HCT116 (cell line): ENCODE measurements around the gene PRDM7. TPM values are rescaled to one million over a fixed set of nuclear protein-coding genes. Genes with fewer than 3 reads are reported as not detected.

Source experiments
- ATAC-seq: fragments of 200-7000 bp; cut with Tn5 transposase; 2 replicates; pipeline ENCODE4 v1.9.1; 2020; ENCODE audit warnings: mild to moderate bottlenecking, moderate library complexity
- Bru-seq: library from RNA; stranded (reverse); fragments of 400-500 nt; gene quantifications from one replicate; lab custom pipeline; 2021; lab: Mats Ljungman, UMichigan
- BruChase-seq, 2 experiments: library from RNA; stranded (reverse); fragments of 400-500 nt; gene quantifications; one replicate each; lab custom pipeline; 2021; lab: Mats Ljungman, UMichigan
- BruUV-seq: library from RNA; stranded (reverse); fragments of 400-500 nt; replicated peaks from 2 replicates; lab custom pipeline; 2021; lab: Mats Ljungman, UMichigan
- CTCF ChIA-PET: fragments of 300-600 bp; sonication (Branson Sonifier 250); formaldehyde crosslinking; loops from one replicate; lab custom pipeline; 2021; ENCODE audit warnings: antibody characterized with exemption; lab: Charles Lee
- POLR2A ChIA-PET: fragments of 300-600, 350-600 bp; sonication (Branson Sonifier 250); formaldehyde crosslinking; loops from one replicate; lab custom pipeline; 2021; ENCODE audit warnings: antibody characterized with exemption; lab: Charles Lee
- RAD21 ChIA-PET, 2 experiments: fragments of 300-600 bp; sonication (Branson Sonifier 250); formaldehyde crosslinking; loops; one replicate each; lab custom pipeline; 2023; ENCODE audit warnings: low total read pairs in 2 of 2; ENCODE audit not compliant: uncharacterized antibody in 2 of 2, unreplicated experiment in 2 of 2, low non-redundant PET in 1 of 2; lab: Charles Lee
- DNase-seq: peaks from one replicate; pipeline ENCODE4 v3.0.0-alpha.2; 2010; ENCODE audit warnings: low read depth, low spot score
- H2AFZ ChIP-seq: fragments of 200-600 bp; shearing (Covaris generic), sonication (generic); 2 replicates; pipeline ENCODE4 v1.6.1; 2017; ENCODE audit warnings: low read depth, mixed run types, mixed read lengths, antibody characterized with exemption, low read length; ENCODE audit not compliant: poor library complexity, severe bottlenecking
- H3K27ac ChIP-seq: 2 replicates; pipeline ENCODE4 v1.5.1; 2012; ENCODE audit warnings: low read depth, low read length
- H3K27me3 ChIP-seq: fragments of 200-600 bp; sonication (generic); 2 replicates; pipeline ENCODE4 v1.6.1; 2016; ENCODE audit warnings: mixed run types, low read length, mixed read lengths; ENCODE audit not compliant: insufficient read depth
- H3K36me3 ChIP-seq, 2 experiments: fragments of 200-500 bp in 1 of 2; fragments of 200-600 bp in 1 of 2; sonication (Bioruptor generic) in 1 of 2; sonication (generic) in 1 of 2; 2 replicates each; pipeline versions ENCODE4 v1.5.1 to v1.6.1; 2014 to 2016; ENCODE audit warnings: low read length in 2 of 2, inconsistent platforms in 1 of 2, mixed read lengths in 1 of 2, mixed run types in 1 of 2; ENCODE audit not compliant: insufficient read depth in 2 of 2, control insufficient read depth in 1 of 2
- H3K4me1 ChIP-seq, 2 experiments: fragments of 200-600 bp in 1 of 2; sonication (generic) in 1 of 2; 2 replicates each; pipeline versions ENCODE4 v1.5.1 to v1.6.1; 2012 to 2017; ENCODE audit warnings: low read length in 2 of 2, inconsistent platforms in 1 of 2, mild to moderate bottlenecking in 1 of 2, mixed read lengths in 1 of 2, mixed run types in 1 of 2, moderate library complexity in 1 of 2; ENCODE audit not compliant: insufficient read depth in 2 of 2, control insufficient read depth in 1 of 2
- H3K4me2 ChIP-seq: fragments of 200-600 bp; sonication (generic); 2 replicates; pipeline ENCODE4 v1.6.1; 2017; ENCODE audit warnings: mixed run types, low read length, mixed read lengths
- H3K4me3 ChIP-seq, 2 experiments: fragments of 200-600 bp in 1 of 2; sonication (generic) in 1 of 2; replicated peaks in 1 of 2; 2 replicates each; pipeline ENCODE4 v1.5.1; 2011 to 2016; ENCODE audit warnings: low read length in 2 of 2, control low read depth in 1 of 2, low read depth in 1 of 2, mild to moderate bottlenecking in 1 of 2, mixed read lengths in 1 of 2, mixed run types in 1 of 2
- H3K79me2 ChIP-seq: fragments of 200-600 bp; sonication (generic); 2 replicates; pipeline ENCODE4 v1.6.1; 2017; ENCODE audit warnings: mild to moderate bottlenecking, mixed run types, low read length, moderate library complexity, mixed read lengths; ENCODE audit not compliant: insufficient read depth
- H3K9ac ChIP-seq: fragments of 200-600 bp; sonication (generic); 2 replicates; pipeline ENCODE4 v1.6.1; 2016; ENCODE audit warnings: low read length, mixed read lengths
- H3K9me2 ChIP-seq: fragments of 200-600 bp; sonication (generic), shearing (Covaris generic); 2 replicates; pipeline ENCODE4 v1.6.1; 2017; ENCODE audit warnings: mixed run types, mild to moderate bottlenecking, moderate library complexity; ENCODE audit not compliant: insufficient read depth
- H3K9me3 ChIP-seq, 2 experiments: fragments of 200-500 bp in 1 of 2; fragments of 200-600 bp in 1 of 2; sonication (Bioruptor generic) in 1 of 2; sonication (generic) in 1 of 2; 2 replicates each; pipeline ENCODE4 v1.6.1; 2014 to 2017; ENCODE audit warnings: low read length in 2 of 2, mixed read lengths in 2 of 2, inconsistent platforms in 1 of 2, low read depth in 1 of 2, mild to moderate bottlenecking in 1 of 2, mixed run types in 1 of 2, moderate library complexity in 1 of 2; ENCODE audit not compliant: control insufficient read depth in 1 of 2, insufficient read depth in 1 of 2
- H4K20me1 ChIP-seq: fragments of 200-600 bp; sonication (generic), shearing (Covaris generic); 2 replicates; pipeline ENCODE4 v1.6.1; 2017; ENCODE audit warnings: mixed run types, mild to moderate bottlenecking, moderate library complexity; ENCODE audit not compliant: insufficient read depth
- CBX3 ChIP-seq: IDR thresholded peaks from 2 replicates; pipeline ENCODE4 v1.6.1; 2012; ENCODE audit warnings: low read depth
- CEBPB ChIP-seq: IDR thresholded peaks from 2 replicates; pipeline ENCODE4 v1.6.1; 2012; ENCODE audit warnings: low read depth
- CTCF ChIP-seq, 3 experiments: fragments of 200-600 bp in 1 of 3; sonication (generic) in 1 of 3; IDR thresholded peaks in 2 of 3; conservative IDR thresholded peaks in 1 of 3; 2 replicates each; pipeline ENCODE4 v1.5.1; 2012 to 2017; ENCODE audit warnings: low read depth in 2 of 3, low read length in 2 of 3, antibody characterized with exemption in 1 of 3, borderline replicate concordance in 1 of 3, control low read depth in 1 of 3, mild to moderate bottlenecking in 1 of 3, mixed read lengths in 1 of 3, mixed run types in 1 of 3, moderate library complexity in 1 of 3; ENCODE audit not compliant: insufficient read depth in 1 of 3
- EGR1 ChIP-seq: IDR thresholded peaks from 2 replicates; pipeline ENCODE4 v1.6.1; 2012; ENCODE audit warnings: low read depth
- ELF1 ChIP-seq: IDR thresholded peaks from 2 replicates; pipeline ENCODE4 v1.6.1; 2012; ENCODE audit warnings: low read depth, borderline replicate concordance
- EZH2 ChIP-seq: fragments of 200-600 bp; sonication (generic); IDR thresholded peaks from 2 replicates; pipeline ENCODE4 v1.6.1; 2017; ENCODE audit warnings: antibody characterized with exemption, mixed run types
- EZH2phosphoT487 ChIP-seq: fragments of 200-600 bp; IDR thresholded peaks from 2 replicates; pipeline ENCODE4 v1.6.1; 2018; ENCODE audit warnings: antibody characterized with exemption, borderline replicate concordance
- FOSL1 ChIP-seq: IDR thresholded peaks from 2 replicates; pipeline ENCODE4 v1.6.1; 2012; ENCODE audit warnings: low read depth
- JUND ChIP-seq: IDR thresholded peaks from 2 replicates; pipeline ENCODE4 v1.6.1; 2012
- MAX ChIP-seq: IDR thresholded peaks from 2 replicates; pipeline ENCODE4 v1.6.1; 2012
- POLR2A ChIP-seq: IDR thresholded peaks from 2 replicates; pipeline ENCODE4 v1.7.0; 2011; ENCODE audit warnings: borderline replicate concordance; ENCODE audit not compliant: insufficient read depth, insufficient read length; ENCODE audit errors: extremely low read depth
- POLR2AphosphoS5 ChIP-seq: IDR thresholded peaks from 2 replicates; pipeline ENCODE4 v1.6.1; 2011; ENCODE audit warnings: mild to moderate bottlenecking, low read depth, low read length, moderate library complexity
- RAD21 ChIP-seq: IDR thresholded peaks from 2 replicates; pipeline ENCODE4 v1.6.1; 2012; ENCODE audit warnings: low read depth, mild to moderate bottlenecking
- SIN3A ChIP-seq: IDR thresholded peaks from 2 replicates; pipeline ENCODE4 v1.6.1; 2012; ENCODE audit warnings: low read depth
- SP1 ChIP-seq: IDR thresholded peaks from 2 replicates; pipeline ENCODE4 v1.6.1; 2012; ENCODE audit warnings: low read depth
- SRF ChIP-seq: IDR thresholded peaks from 2 replicates; pipeline ENCODE4 v1.6.1; 2012; ENCODE audit warnings: low read depth
- TCF7L2 ChIP-seq: IDR thresholded peaks from 2 replicates; pipeline ENCODE4 v1.7.0; 2011; ENCODE audit warnings: borderline replicate concordance, inconsistent platforms; ENCODE audit not compliant: insufficient read depth, insufficient read length; ENCODE audit errors: extremely low read depth
- YY1 ChIP-seq: IDR thresholded peaks from 2 replicates; pipeline ENCODE4 v1.6.1; 2011; ENCODE audit warnings: low read length, low read depth, moderate library complexity, mild to moderate bottlenecking; ENCODE audit not compliant: insufficient replicate concordance; ENCODE audit errors: extremely low read depth
- ZFX ChIP-seq: fragments of 450-650 bp; IDR thresholded peaks from 2 replicates; pipeline ENCODE4 v1.6.1; 2017
- ZNF274 ChIP-seq: fragments of 200-500 bp; sonication (Bioruptor generic); IDR thresholded peaks from 2 replicates; pipeline ENCODE4 v1.6.1; 2014; ENCODE audit warnings: mild to moderate bottlenecking, low read depth, low read length, inconsistent platforms
- intact Hi-C: fragments of 100-400 bp; cut with micrococcal nuclease; formaldehyde crosslinking; loops from 2 replicates; pipeline ENCODE4 v1.10.0; 2022
- long read RNA-seq: library from polyadenylated mRNA; unstranded; transcript quantifications from one replicate; pipeline ENCODE4 v2.0.0, GENCODE V29; 2021; ENCODE audit not compliant: unreplicated experiment
- polyA plus RNA-seq: library from polyadenylated mRNA; unstranded; fragments of >200 nt; gene quantifications from 2 replicates; pipeline ENCODE4 v1.2.1, GENCODE V29; 2012; ENCODE audit warnings: missing spikeins
- total RNA-seq: library from RNA; stranded (reverse); gene quantifications from one replicate; pipeline ENCODE4 v1.2.1, GENCODE V29; 2021; ENCODE audit not compliant: unreplicated experiment
- TF ChIP-seq, protein P1 (sequence below): IDR thresholded peaks from 2 replicates; pipeline ENCODE4 v1.6.1; 2012
- TF ChIP-seq, protein P2 (sequence below): IDR thresholded peaks from 2 replicates; pipeline ENCODE4 v1.6.1; 2012; ENCODE audit warnings: low read depth

PRDM7 gene
- total RNA-seq (0.07 TPM), Bru-seq, nascent RNA (percentile 22 among the genes with signal in this experiment), BruChase-seq, experiment 1, labeled RNA remaining after a 6-hour chase (percentile 28 among the genes with signal in this experiment), BruChase-seq, experiment 2, labeled RNA remaining after a 2-hour chase (percentile 21 among the genes with signal in this experiment)
- polyA plus RNA-seq: 0.05 and 0.10 TPM in 2 replicates
- long read RNA-seq: 0 reads

DNA sequence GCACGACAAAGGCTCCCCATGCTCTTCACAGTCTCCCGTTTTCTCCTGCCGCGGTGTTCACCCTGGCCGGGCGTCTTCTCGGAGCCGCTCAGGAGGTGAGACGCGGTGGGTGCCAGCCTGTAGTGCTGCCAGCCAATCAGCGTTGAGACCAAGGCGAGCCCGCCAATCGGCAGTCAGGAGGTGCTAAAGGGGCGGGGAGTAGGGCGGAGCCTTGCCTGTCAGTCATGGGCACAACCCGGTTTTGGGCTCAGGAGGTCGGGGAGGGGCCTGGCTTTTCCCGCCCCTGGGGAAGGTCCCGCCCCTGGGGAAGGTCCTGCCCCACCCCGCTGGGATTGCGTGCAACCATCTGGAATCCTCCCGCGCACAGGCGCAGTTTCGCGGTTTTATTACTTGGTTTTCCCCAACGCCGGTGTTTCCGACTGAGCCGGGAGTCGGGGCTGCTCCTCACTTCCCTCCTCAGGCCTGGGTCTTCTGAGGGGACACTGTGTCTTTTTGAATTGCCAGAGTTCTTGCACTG is at the start of gene PRDM7:
PRDM7 (minus strand) TSS at position 92 of the 517 bp plus-strand sequence. CDS start 1,421 bp downstream, outside the sequence.
- no peaks in the 10 kb centered on the region for H3K79me2 ChIP-seq
- H3K4me2 ChIP-seq: peak within 1 kb of the TSS; percentile 76
- H3K27me3 ChIP-seq: no peaks in the 10 kb centered on the region
- ChIA-PET POLR2A (no interaction called here), CTCF (no interaction called here), RAD21 (no interaction called here)
- no TSS peak for BruUV-seq
- H3K9me3 ChIP-seq: no peaks in the 10 kb centered on the region
- H2AFZ ChIP-seq: peak within 1 kb of the TSS; percentile 90
- peak within 1 kb of the TSS; percentile 60 for H3K9ac ChIP-seq
- intact Hi-C loops: no loop called here
- peak within 1 kb of the TSS; percentile 54 for H3K27ac ChIP-seq
- peak; percentile 93 for ATAC-seq
- no peaks in the 10 kb centered on the region for H4K20me1 ChIP-seq
- H3K9me2 ChIP-seq: no peaks in the 10 kb centered on the region
- H3K4me1 ChIP-seq: peaks cover 9 to 27% of the 10 kb centered on the region in 2 experiments
- peak within 1 kb of the TSS; percentile 39 to 53 for H3K4me3 ChIP-seq
- H3K36me3 ChIP-seq: no peaks in the 10 kb centered on the region
- peak; percentile 99 for DNase-seq
- TF ChIP-seq CBX3: no peak
- no peak for TF ChIP-seq YY1
- TF ChIP-seq ZFX: no peak
- TF ChIP-seq, protein P1, sequence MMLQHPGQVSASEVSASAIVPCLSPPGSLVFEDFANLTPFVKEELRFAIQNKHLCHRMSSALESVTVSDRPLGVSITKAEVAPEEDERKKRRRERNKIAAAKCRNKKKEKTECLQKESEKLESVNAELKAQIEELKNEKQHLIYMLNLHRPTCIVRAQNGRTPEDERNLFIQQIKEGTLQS: no peak
- TF ChIP-seq SIN3A: no peak
- peak; percentile 58 for TF ChIP-seq POLR2A
- TF ChIP-seq POLR2AphosphoS5: peak; percentile 96
- no peak for TF ChIP-seq CTCF (IDR thresholded peaks at IDR 0.05 in 2 of 3, conservative IDR thresholded peaks at IDR 0.05 in 1 of 3; ENCODE audit: borderline replicate concordance in 1 of 3, insufficient read depth in 1 of 3, low read depth in 2 of 3, low read length in 2 of 3)
- no peak for TF ChIP-seq ELF1
- TF ChIP-seq JUND: no peak
- TF ChIP-seq ZNF274: no peak
- TF ChIP-seq MAX: 0 out of 2 replicates have a peak, but pooled peaks have one; percentile 51
- TF ChIP-seq EZH2: no peak
- TF ChIP-seq FOSL1: no peak
- TF ChIP-seq CEBPB: no peak
- TF ChIP-seq EZH2phosphoT487: no peak
- TF ChIP-seq SP1: peak; percentile 98
- TF ChIP-seq SRF: peak; percentile 77
- no peak for TF ChIP-seq EGR1
- TF ChIP-seq RAD21: no peak
- TF ChIP-seq TCF7L2: no peak
- TF ChIP-seq, protein P2, sequence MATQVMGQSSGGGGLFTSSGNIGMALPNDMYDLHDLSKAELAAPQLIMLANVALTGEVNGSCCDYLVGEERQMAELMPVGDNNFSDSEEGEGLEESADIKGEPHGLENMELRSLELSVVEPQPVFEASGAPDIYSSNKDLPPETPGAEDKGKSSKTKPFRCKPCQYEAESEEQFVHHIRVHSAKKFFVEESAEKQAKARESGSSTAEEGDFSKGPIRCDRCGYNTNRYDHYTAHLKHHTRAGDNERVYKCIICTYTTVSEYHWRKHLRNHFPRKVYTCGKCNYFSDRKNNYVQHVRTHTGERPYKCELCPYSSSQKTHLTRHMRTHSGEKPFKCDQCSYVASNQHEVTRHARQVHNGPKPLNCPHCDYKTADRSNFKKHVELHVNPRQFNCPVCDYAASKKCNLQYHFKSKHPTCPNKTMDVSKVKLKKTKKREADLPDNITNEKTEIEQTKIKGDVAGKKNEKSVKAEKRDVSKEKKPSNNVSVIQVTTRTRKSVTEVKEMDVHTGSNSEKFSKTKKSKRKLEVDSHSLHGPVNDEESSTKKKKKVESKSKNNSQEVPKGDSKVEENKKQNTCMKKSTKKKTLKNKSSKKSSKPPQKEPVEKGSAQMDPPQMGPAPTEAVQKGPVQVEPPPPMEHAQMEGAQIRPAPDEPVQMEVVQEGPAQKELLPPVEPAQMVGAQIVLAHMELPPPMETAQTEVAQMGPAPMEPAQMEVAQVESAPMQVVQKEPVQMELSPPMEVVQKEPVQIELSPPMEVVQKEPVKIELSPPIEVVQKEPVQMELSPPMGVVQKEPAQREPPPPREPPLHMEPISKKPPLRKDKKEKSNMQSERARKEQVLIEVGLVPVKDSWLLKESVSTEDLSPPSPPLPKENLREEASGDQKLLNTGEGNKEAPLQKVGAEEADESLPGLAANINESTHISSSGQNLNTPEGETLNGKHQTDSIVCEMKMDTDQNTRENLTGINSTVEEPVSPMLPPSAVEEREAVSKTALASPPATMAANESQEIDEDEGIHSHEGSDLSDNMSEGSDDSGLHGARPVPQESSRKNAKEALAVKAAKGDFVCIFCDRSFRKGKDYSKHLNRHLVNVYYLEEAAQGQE: no peak
